ENCODE measurements around the gene ETS1. TPM values are rescaled to one million over a fixed set of nuclear protein-coding genes. Genes with fewer than 3 reads are reported as not detected.
A peak's percentile ranks its signal among the peaks of the same experiment; 100 is the strongest.

Gene ETS1
- total RNA-seq, 1 donor from 2014 or later, result 0.54 TPM

DNA sequence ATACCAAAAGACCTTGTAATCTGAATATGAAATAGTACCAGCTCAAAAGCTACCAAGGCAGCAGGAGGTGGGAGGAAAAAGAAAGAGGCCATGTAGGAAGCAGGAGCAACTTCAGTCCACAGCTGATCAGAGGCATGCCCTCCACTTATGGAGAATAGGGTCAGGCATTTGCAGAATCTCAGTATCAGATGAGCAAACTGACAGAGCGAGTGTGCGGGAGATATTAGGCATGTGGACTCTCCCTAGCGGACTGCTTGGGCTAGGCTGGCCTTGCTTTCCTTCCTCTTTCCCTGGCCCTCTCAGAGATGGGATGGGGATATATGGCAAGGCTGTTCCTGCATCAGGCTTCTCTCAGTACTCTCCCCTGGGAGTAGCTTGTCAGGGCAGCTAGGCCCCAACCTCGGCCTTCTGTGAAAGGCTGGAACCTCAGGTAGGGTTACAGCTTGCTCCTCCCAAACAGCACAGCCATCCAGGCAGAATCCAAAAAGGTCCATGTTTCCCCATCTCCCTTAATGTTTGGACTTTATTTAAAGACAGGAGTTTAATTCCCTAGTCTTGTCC is 37.0 kb downstream of the ETS1 start:
- Mint-ChIP-seq H3K36me3 (no peaks in the 10 kb centered on the region), H3K27me3 (ENCODE audit: insufficient read depth, low read depth) (peaks cover 35% of the 10 kb centered on the region), H3K27ac (no peak overlapping the region), H3K4me3 (peak overlapping the region; percentile 87), H3K9me3 (no peaks in the 10 kb centered on the region), H3K4me1 (peaks cover 43% of the 10 kb centered on the region)
- peaks cover 13% of the 10 kb centered on the region for H4K20me1 ChIP-seq (ENCODE audit: low read depth)
- TF ChIP-seq EZH2phosphoT487 (IDR thresholded peaks at IDR 0.05) (no peak), EZH2 (IDR thresholded peaks at IDR 0.05) (no peak)
- TF ChIP-seq, protein P1, sequence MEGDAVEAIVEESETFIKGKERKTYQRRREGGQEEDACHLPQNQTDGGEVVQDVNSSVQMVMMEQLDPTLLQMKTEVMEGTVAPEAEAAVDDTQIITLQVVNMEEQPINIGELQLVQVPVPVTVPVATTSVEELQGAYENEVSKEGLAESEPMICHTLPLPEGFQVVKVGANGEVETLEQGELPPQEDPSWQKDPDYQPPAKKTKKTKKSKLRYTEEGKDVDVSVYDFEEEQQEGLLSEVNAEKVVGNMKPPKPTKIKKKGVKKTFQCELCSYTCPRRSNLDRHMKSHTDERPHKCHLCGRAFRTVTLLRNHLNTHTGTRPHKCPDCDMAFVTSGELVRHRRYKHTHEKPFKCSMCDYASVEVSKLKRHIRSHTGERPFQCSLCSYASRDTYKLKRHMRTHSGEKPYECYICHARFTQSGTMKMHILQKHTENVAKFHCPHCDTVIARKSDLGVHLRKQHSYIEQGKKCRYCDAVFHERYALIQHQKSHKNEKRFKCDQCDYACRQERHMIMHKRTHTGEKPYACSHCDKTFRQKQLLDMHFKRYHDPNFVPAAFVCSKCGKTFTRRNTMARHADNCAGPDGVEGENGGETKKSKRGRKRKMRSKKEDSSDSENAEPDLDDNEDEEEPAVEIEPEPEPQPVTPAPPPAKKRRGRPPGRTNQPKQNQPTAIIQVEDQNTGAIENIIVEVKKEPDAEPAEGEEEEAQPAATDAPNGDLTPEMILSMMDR (IDR thresholded peaks at IDR 0.05), result no peak
- H3F3A ChIP-seq (ENCODE audit: low read depth), result no peaks in the 10 kb centered on the region
- peaks cover 7% of the 10 kb centered on the region for H3K4me1 ChIP-seq
- no peak overlapping the region for H3K4me2 ChIP-seq
- H3K27ac ChIP-seq, result no peak overlapping the region
- peaks cover 86% of the 10 kb centered on the region for H3K27me3 ChIP-seq
- H3K4me3 ChIP-seq, result no peak overlapping the region
- H3K9me3 ChIP-seq (ENCODE audit: low read depth), result no peaks in the 10 kb centered on the region
- no peak for DNase-seq (ENCODE audit: low spot score)
- no peak overlapping the region for H3K9ac ChIP-seq
- H3K79me2 ChIP-seq (ENCODE audit: low read depth), result no peaks in the 10 kb centered on the region
- H3K36me3 ChIP-seq, result no peaks in the 10 kb centered on the region
- no peak overlapping the region for H2AFZ ChIP-seq (replicated peaks)

DNA sequence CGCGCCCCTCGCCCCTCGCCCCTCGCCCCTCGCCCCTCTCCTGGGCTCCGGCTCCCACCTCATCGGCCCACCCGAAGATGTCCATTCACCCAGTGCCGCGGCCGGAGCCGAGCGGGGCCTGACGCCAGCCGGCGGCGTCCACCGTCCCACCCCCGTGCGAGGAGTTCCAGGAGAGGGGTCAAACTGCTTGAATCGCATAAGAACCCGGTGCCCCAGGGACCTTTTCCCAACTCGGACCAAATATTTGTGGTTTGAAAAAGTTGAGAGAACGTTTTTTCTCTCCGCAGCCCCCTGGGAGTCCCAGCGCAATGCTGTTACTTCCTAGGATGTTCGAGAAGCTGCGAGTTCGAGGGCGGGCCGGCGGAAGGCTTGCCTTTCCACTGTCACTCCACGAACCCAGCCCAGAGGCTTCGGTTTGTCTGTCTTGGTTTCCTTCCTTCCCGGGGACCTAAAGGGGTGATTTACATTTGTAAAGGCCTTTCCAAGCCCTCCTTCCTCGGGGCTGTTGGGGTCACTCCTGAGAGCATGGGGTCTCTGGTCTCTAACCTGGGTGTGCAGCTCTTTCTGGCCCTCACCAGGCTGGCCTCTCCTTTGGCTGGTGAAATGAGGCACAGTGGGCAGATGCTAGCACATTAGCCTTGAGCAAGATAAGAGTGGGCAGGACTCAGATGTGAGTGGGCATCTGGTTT is 38.0 kb downstream of the ETS1 start:
- DNase-seq (ENCODE audit: low spot score), result no peak
- Histone ChIP-seq H3K4me2 (peak overlapping the region; percentile 90), H3K4me1 (peaks cover 15% of the 10 kb centered on the region), H3K9me3 (ENCODE audit: low read depth) (no peaks in the 10 kb centered on the region), H4K20me1 (ENCODE audit: low read depth) (peaks cover 22% of the 10 kb centered on the region), H3F3A (ENCODE audit: low read depth) (peaks cover 9% of the 10 kb centered on the region), H2AFZ (replicated peaks) (no peak overlapping the region), H3K79me2 (ENCODE audit: low read depth) (no peaks in the 10 kb centered on the region), H3K9ac (no peak overlapping the region), H3K27me3 (peaks cover 95% of the 10 kb centered on the region), H3K36me3 (no peaks in the 10 kb centered on the region), H3K4me3 (peak overlapping the region; percentile 52), H3K27ac (no peak overlapping the region)
- no peaks in the 10 kb centered on the region for H3K9me3 Mint-ChIP-seq
- H3K36me3 Mint-ChIP-seq, result no peaks in the 10 kb centered on the region
- TF ChIP-seq EZH2 (IDR thresholded peaks at IDR 0.05), result peak; percentile 58
- TF ChIP-seq, protein P1 (IDR thresholded peaks at IDR 0.05), result no peak
- H3K4me1 Mint-ChIP-seq, result peaks cover 49% of the 10 kb centered on the region
- H3K27ac Mint-ChIP-seq, result peak overlapping the region; percentile 11
- H3K4me3 Mint-ChIP-seq, result peak overlapping the region; percentile 87
- H3K27me3 Mint-ChIP-seq (ENCODE audit: insufficient read depth, low read depth), result peaks cover 36% of the 10 kb centered on the region

DNA sequence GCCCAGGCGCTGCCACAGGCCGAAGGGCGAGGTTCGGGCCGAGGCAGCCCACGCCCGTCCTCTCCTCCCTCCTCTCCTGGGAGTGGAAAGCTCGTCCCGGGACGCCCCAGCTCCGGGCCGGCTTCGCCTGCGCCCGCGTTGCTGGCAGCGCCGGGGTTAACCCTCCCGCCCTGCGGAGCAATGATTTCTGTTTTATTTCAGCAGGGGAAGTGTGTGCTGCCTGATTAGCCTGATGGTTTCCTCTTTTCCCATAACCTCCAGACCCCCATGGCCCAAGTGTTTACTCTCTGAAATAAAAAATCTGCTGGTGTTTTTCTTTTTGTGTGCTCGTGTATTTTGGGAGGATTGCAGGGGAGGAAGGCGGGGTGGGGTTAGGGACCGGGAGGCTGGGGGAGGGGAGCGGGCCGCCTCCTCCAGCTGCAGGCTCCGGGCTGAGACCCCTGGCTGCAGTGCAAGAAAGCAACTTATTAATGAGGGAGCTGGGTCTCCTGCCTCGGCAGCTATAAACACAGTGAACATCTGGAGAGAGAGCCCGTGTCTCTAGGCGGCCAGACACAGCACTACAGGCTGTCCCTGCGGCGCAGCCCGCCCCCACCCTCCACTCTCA is 38.6 kb downstream of the ETS1 start:
- Histone ChIP-seq H3K9me3 (ENCODE audit: low read depth) (no peaks in the 10 kb centered on the region), H3K4me2 (peak overlapping the region; percentile 90), H3K79me2 (ENCODE audit: low read depth) (no peaks in the 10 kb centered on the region), H2AFZ (replicated peaks) (peak overlapping the region; percentile 8), H3K4me3 (peak overlapping the region; percentile 52), H4K20me1 (ENCODE audit: low read depth) (peaks cover 23% of the 10 kb centered on the region), H3K9ac (no peak overlapping the region), H3K4me1 (peaks cover 19% of the 10 kb centered on the region), H3K36me3 (no peaks in the 10 kb centered on the region), H3K27ac (no peak overlapping the region), H3F3A (ENCODE audit: low read depth) (peaks cover 15% of the 10 kb centered on the region), H3K27me3 (peaks cover 98% of the 10 kb centered on the region)
- peaks cover 36% of the 10 kb centered on the region for H3K27me3 Mint-ChIP-seq (ENCODE audit: insufficient read depth, low read depth)
- DNase-seq (ENCODE audit: low spot score), result peak; percentile 71
- TF ChIP-seq EZH2 (IDR thresholded peaks at IDR 0.05) (peak; percentile 79), EZH2phosphoT487 (IDR thresholded peaks at IDR 0.05) (peak; percentile 33)
- TF ChIP-seq, protein P1 (IDR thresholded peaks at IDR 0.05), result no peak
- H3K4me3 Mint-ChIP-seq, result peak overlapping the region; percentile 87
- H3K27ac Mint-ChIP-seq, result no peak overlapping the region
- H3K4me1 Mint-ChIP-seq, result peaks cover 51% of the 10 kb centered on the region
- no peaks in the 10 kb centered on the region for H3K9me3 Mint-ChIP-seq
- H3K36me3 Mint-ChIP-seq, result no peaks in the 10 kb centered on the region
